ENCODE results near the gene DNASE1L2. TPM values are rescaled to one million over a fixed set of nuclear protein-coding genes. Genes with fewer than 3 reads are reported as not detected.

DNASE1L2 gene
- total RNA-seq (2022; extraction: Qiagen RNA extraction; ENCODE audit: low read depth) = 0.63 to 1.3 TPM (median 1.2 TPM) in 5 replicates

GRCh38 chr16:2236337-2237101 is at the start of gene DNASE1L2:
Gene DNASE1L2, plus strand, starts transcription at chr16:2236444. Its CDS starts 373 bp downstream, at chr16:2236817.

GRCh38 chr16:2196162-2196980 is 39.9 kb upstream of the DNASE1L2 start, which contains the start of gene CASKIN1:
Gene CASKIN1, minus strand, starts transcription at chr16:2196605. Its CDS starts 173 bp downstream, at chr16:2196432.

GRCh38 chr16:2205104-2205966 is 30.9 kb upstream of the DNASE1L2 start, which contains the start of gene MLST8:
Gene MLST8, plus strand, starts transcription at chr16:2205454. Its CDS starts 632 bp downstream, at chr16:2206086.

GRCh38 chr16:2210386-2211365 is 25.6 kb upstream of the DNASE1L2 start, which contains the start of gene BRICD5:
Gene BRICD5, minus strand, starts transcription at chr16:2210863. Its CDS starts 30 bp downstream, at chr16:2210833.

GRCh38 chr16:2214719-2214968 is 21.6 kb upstream of the DNASE1L2 start, which contains the start of gene PGP:
Gene PGP, minus strand, starts transcription at chr16:2214840. Its CDS starts 63 bp downstream, at chr16:2214777.

GRCh38 chr16:2223221-2223941 is 12.9 kb upstream of the DNASE1L2 start, which contains the start of gene E4F1:
Gene E4F1, plus strand, starts transcription at chr16:2223591. Its CDS starts 23 bp downstream, at chr16:2223614.

GRCh38 chr16:2251296-2252111 is 15.3 kb downstream of the DNASE1L2 start, which contains the start of gene ECI1:
Gene ECI1, minus strand, starts transcription at chr16:2251587. Its CDS starts 21 bp downstream, at chr16:2251566.

GRCh38 chr16:2267913-2268666 is 31.8 kb downstream of the DNASE1L2 start, which contains the start of gene RNPS1:
Gene RNPS1, minus strand, starts transcription at chr16:2268126. Its CDS starts 3,483 bp downstream, at chr16:2264643.

Other genes starting within 250 kb of the DNASE1L2 start
- 6.4 to 7.6 TPM (median 6.9 TPM) in 5 replicates for gene SYNGR3, start 246.5 kb upstream of the DNASE1L2 start, total RNA-seq (2022; extraction: Qiagen RNA extraction; ENCODE audit: low read depth)
- gene ZNF598, start 226.6 kb upstream of the DNASE1L2 start, total RNA-seq (2022; extraction: Qiagen RNA extraction; ENCODE audit: low read depth) = 44.1 to 62.0 TPM (median 55.9 TPM) in 5 replicates
- gene NPW, start 216.7 kb upstream of the DNASE1L2 start, total RNA-seq (2022; extraction: Qiagen RNA extraction; ENCODE audit: low read depth) = 0.74 to 1.3 TPM (median 0.99 TPM) in 5 replicates
- gene NHERF2, start 209.5 kb upstream of the DNASE1L2 start, total RNA-seq (2022; extraction: Qiagen RNA extraction; ENCODE audit: low read depth) = 38.6 to 58.8 TPM (median 54.7 TPM) in 5 replicates
- gene NTHL1, start 188.6 kb upstream of the DNASE1L2 start, total RNA-seq (2022; extraction: Qiagen RNA extraction; ENCODE audit: low read depth) = 34.0 to 46.7 TPM (median 42.0 TPM) in 5 replicates
- gene TSC2, start 188.5 kb upstream of the DNASE1L2 start, total RNA-seq (2022; extraction: Qiagen RNA extraction; ENCODE audit: low read depth) = 34.3 to 44.5 TPM (median 38.4 TPM) in 5 replicates
- gene PKD1, start 100.5 kb upstream of the DNASE1L2 start, total RNA-seq (2022; extraction: Qiagen RNA extraction; ENCODE audit: low read depth) = 41.9 to 56.6 TPM (median 50.2 TPM) in 5 replicates
- 3.0 to 4.5 TPM (median 3.3 TPM) in 5 replicates for gene RAB26, start 87.8 kb upstream of the DNASE1L2 start, total RNA-seq (2022; extraction: Qiagen RNA extraction; ENCODE audit: low read depth)
- 39.0 to 67.9 TPM (median 55.5 TPM) in 5 replicates for gene TRAF7, start 80.7 kb upstream of the DNASE1L2 start, total RNA-seq (2022; extraction: Qiagen RNA extraction; ENCODE audit: low read depth)
- gene CASKIN1, start 39.8 kb upstream of the DNASE1L2 start, total RNA-seq (2022; extraction: Qiagen RNA extraction; ENCODE audit: low read depth) = 0.32 to 1.8 TPM (median 0.50 TPM) in 5 replicates
- 44.7 to 55.3 TPM (median 47.9 TPM) in 5 replicates for gene MLST8, start 31.0 kb upstream of the DNASE1L2 start, total RNA-seq (2022; extraction: Qiagen RNA extraction; ENCODE audit: low read depth)
- 3.1 to 5.9 TPM (median 5.4 TPM) in 5 replicates for gene BRICD5, start 25.6 kb upstream of the DNASE1L2 start, total RNA-seq (2022; extraction: Qiagen RNA extraction; ENCODE audit: low read depth)
- gene PGP, start 21.6 kb upstream of the DNASE1L2 start, total RNA-seq (2022; extraction: Qiagen RNA extraction; ENCODE audit: low read depth) = 16.4 to 32.8 TPM (median 30.5 TPM) in 5 replicates
- gene E4F1, start 12.9 kb upstream of the DNASE1L2 start, total RNA-seq (2022; extraction: Qiagen RNA extraction; ENCODE audit: low read depth) = 18.2 to 26.6 TPM (median 23.6 TPM) in 5 replicates
- 42.5 to 84.9 TPM (median 76.3 TPM) in 5 replicates for gene ECI1, start 15.1 kb downstream of the DNASE1L2 start, total RNA-seq (2022; extraction: Qiagen RNA extraction; ENCODE audit: low read depth)
- gene RNPS1, start 31.7 kb downstream of the DNASE1L2 start, total RNA-seq (2022; extraction: Qiagen RNA extraction; ENCODE audit: low read depth) = 254 to 293 TPM (median 274 TPM) in 5 replicates
- gene ABCA3, start 104.3 kb downstream of the DNASE1L2 start, total RNA-seq (2022; extraction: Qiagen RNA extraction; ENCODE audit: low read depth) = 15.3 to 19.5 TPM (median 17.5 TPM) in 5 replicates
- gene CCNF, start 193.0 kb downstream of the DNASE1L2 start, total RNA-seq (2022; extraction: Qiagen RNA extraction; ENCODE audit: low read depth) = 22.1 to 27.6 TPM (median 23.0 TPM) in 5 replicates
- 16.3 to 25.4 TPM (median 22.3 TPM) in 5 replicates for gene TEDC2, start 223.7 kb downstream of the DNASE1L2 start, total RNA-seq (2022; extraction: Qiagen RNA extraction; ENCODE audit: low read depth)
- 0.03 TPM in 1 of 5 replicates, not detected in the others for gene NTN3, start 234.9 kb downstream of the DNASE1L2 start, total RNA-seq (2022; extraction: Qiagen RNA extraction; ENCODE audit: low read depth)
- gene TBC1D24, start 238.7 kb downstream of the DNASE1L2 start, total RNA-seq (2022; extraction: Qiagen RNA extraction; ENCODE audit: low read depth) = 6.5 to 8.8 TPM (median 8.4 TPM) in 5 replicates